ENCODE measurements around the gene TACC3.

- TF ChIP-seq EP300 (IDR thresholded peaks at IDR 0.05), result no peak
- TF ChIP-seq POLR2A (IDR thresholded peaks at IDR 0.05), result no peak
- no peak for TF ChIP-seq CTCF (IDR thresholded peaks at IDR 0.05)
Observed at GRCh38 chr4:1762264-1763010, 41.1 kb downstream of the TACC3 start.
